Panc1 (cell line): ENCODE measurements around the gene BEGAIN. TPM values are rescaled to one million over a fixed set of nuclear protein-coding genes. Genes with fewer than 3 reads are reported as not detected.

Experiments used
- ATAC-seq: fragments of 200-7000 bp; cut with Tn5 transposase; 2 replicates; pipeline ENCODE4 v1.9.1; 2020; ENCODE audit warnings: mild to moderate bottlenecking, moderate library complexity
- BruUV-seq: library from RNA; stranded (reverse); fragments of 400-500 nt; replicated peaks from 2 replicates; lab custom pipeline; 2021; lab: Mats Ljungman, UMichigan
- CTCF ChIA-PET: fragments of 300-600 bp; sonication (Branson Sonifier 250); formaldehyde crosslinking; loops from one replicate; lab custom pipeline; 2022; ENCODE audit warnings: antibody characterized with exemption; lab: Charles Lee
- POLR2A ChIA-PET: fragments of 300-600 bp; sonication (Branson Sonifier 250); formaldehyde crosslinking; loops from one replicate; lab custom pipeline; 2022; ENCODE audit warnings: antibody characterized with exemption; lab: Charles Lee
- DNase-seq: peaks from one replicate; pipeline ENCODE4 v3.0.0-alpha.2; 2010; ENCODE audit warnings: low read depth, low spot score
- H3K27ac ChIP-seq: 2 replicates; pipeline ENCODE4 v1.5.1; 2011; ENCODE audit warnings: mild to moderate bottlenecking, low read length, inconsistent platforms
- H3K27me3 ChIP-seq: fragments of 200-500 bp; sonication (Bioruptor generic); 2 replicates; pipeline ENCODE4 v1.6.0; 2014; ENCODE audit warnings: low read length, inconsistent platforms; ENCODE audit not compliant: control insufficient read depth, insufficient read depth
- H3K36me3 ChIP-seq: fragments of 200-500 bp; sonication (Bioruptor generic); 2 replicates; pipeline ENCODE4 v1.5.1; 2014; ENCODE audit warnings: inconsistent platforms, mild to moderate bottlenecking, low read length, moderate library complexity; ENCODE audit not compliant: control insufficient read depth, insufficient read depth
- H3K4me1 ChIP-seq: 2 replicates; pipeline ENCODE4 v1.5.1; 2011; ENCODE audit warnings: inconsistent platforms, mild to moderate bottlenecking, low read length, moderate library complexity; ENCODE audit not compliant: control insufficient read depth, insufficient read depth
- H3K4me3 ChIP-seq, 2 experiments: 2 replicates each; pipeline ENCODE4 v1.5.1; 2011 to 2012; ENCODE audit warnings: low read depth in 2 of 2, low read length in 2 of 2, mild to moderate bottlenecking in 2 of 2, inconsistent platforms in 1 of 2, moderate library complexity in 1 of 2
- H3K9me3 ChIP-seq: fragments of 200-500 bp; sonication (Bioruptor generic); 2 replicates; pipeline ENCODE4 v1.5.1; 2014; ENCODE audit warnings: low read depth, mild to moderate bottlenecking, inconsistent platforms, low read length, moderate library complexity; ENCODE audit not compliant: control insufficient read depth, insufficient read depth
- POLR2AphosphoS5 ChIP-seq: IDR thresholded peaks from 2 replicates; pipeline ENCODE4 v1.6.1; 2012; ENCODE audit warnings: mild to moderate bottlenecking, low read depth, low read length, moderate library complexity
- SIN3A ChIP-seq: IDR thresholded peaks from 2 replicates; pipeline ENCODE4 v1.6.1; 2012; ENCODE audit warnings: low read depth, mild to moderate bottlenecking, low read length, moderate library complexity, borderline replicate concordance; ENCODE audit not compliant: insufficient read depth
- TCF7L2 ChIP-seq: IDR thresholded peaks from 2 replicates; pipeline ENCODE4 v1.6.1; 2011; ENCODE audit warnings: mild to moderate bottlenecking, low read depth, low read length, inconsistent platforms
- in situ Hi-C: cut with HindIII; loops from 2 replicates; pipeline ENCODE4 v1.10.0; 2016; ENCODE audit warnings: low sequenced_read_pairs, low pct_unique_long_range_greater_than_20kb
- intact Hi-C: fragments of 100-400 bp; cut with micrococcal nuclease; formaldehyde crosslinking; loops from one replicate; pipeline ENCODE4 v1.10.0; 2022; ENCODE audit not compliant: unreplicated experiment
- total RNA-seq: library from RNA; stranded (reverse); gene quantifications from one replicate; pipeline ENCODE4 v1.2.1, GENCODE V29; 2021; ENCODE audit not compliant: unreplicated experiment
- TF ChIP-seq, protein P1 (sequence below), 2 experiments: IDR thresholded peaks; 2 replicates each; pipeline ENCODE4 v1.6.1; 2011 to 2012; ENCODE audit warnings: low read depth in 2 of 2, control low read depth in 1 of 2, low read length in 1 of 2, mild to moderate bottlenecking in 1 of 2, moderate library complexity in 1 of 2; ENCODE audit not compliant: insufficient read depth in 1 of 2
- TF ChIP-seq, protein P2 (sequence below): fragments of 450-650 bp; IDR thresholded peaks from 2 replicates; pipeline ENCODE4 v1.5.1; 2017; ENCODE audit warnings: mild to moderate bottlenecking

The BEGAIN gene
- total RNA-seq, 1 experiment from 2014 or later: 26.5 TPM

DNA sequence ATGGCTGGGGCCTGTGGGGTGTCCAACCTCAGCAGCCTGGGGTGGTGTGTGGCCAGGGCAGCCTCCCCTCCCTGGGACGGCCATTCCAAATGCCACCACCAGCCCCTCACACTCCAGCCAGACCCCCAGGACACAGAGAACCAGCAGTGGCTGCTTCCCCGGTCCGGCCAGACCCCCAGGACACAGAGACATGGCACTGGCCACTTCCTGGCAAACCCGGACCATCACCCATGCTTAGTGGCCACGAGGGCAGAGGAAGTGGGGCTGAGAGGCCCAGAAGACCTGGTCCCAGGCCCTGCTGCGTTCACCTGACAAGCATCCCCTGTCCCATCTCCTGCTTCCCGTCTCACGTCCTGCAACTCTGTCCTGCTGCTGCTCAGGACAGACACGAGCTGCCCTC, 26.7 kb downstream of the BEGAIN start:
- no peak overlapping the region for H3K4me3 ChIP-seq
- H3K4me1 ChIP-seq: peaks cover 27% of the 10 kb centered on the region
- no peaks in the 10 kb centered on the region for H3K9me3 ChIP-seq
- H3K27ac ChIP-seq: no peak overlapping the region
- no peak for ATAC-seq
- DNase-seq: no peak
- no peaks in the 10 kb centered on the region for H3K36me3 ChIP-seq
- BruUV-seq: no TSS peak
- in situ Hi-C loops (no loop called here), intact Hi-C loops (no loop called here)
- ChIA-PET POLR2A (no interaction called here), CTCF (no interaction called here)
- H3K27me3 ChIP-seq: no peaks in the 10 kb centered on the region
- TF ChIP-seq, protein P1, sequence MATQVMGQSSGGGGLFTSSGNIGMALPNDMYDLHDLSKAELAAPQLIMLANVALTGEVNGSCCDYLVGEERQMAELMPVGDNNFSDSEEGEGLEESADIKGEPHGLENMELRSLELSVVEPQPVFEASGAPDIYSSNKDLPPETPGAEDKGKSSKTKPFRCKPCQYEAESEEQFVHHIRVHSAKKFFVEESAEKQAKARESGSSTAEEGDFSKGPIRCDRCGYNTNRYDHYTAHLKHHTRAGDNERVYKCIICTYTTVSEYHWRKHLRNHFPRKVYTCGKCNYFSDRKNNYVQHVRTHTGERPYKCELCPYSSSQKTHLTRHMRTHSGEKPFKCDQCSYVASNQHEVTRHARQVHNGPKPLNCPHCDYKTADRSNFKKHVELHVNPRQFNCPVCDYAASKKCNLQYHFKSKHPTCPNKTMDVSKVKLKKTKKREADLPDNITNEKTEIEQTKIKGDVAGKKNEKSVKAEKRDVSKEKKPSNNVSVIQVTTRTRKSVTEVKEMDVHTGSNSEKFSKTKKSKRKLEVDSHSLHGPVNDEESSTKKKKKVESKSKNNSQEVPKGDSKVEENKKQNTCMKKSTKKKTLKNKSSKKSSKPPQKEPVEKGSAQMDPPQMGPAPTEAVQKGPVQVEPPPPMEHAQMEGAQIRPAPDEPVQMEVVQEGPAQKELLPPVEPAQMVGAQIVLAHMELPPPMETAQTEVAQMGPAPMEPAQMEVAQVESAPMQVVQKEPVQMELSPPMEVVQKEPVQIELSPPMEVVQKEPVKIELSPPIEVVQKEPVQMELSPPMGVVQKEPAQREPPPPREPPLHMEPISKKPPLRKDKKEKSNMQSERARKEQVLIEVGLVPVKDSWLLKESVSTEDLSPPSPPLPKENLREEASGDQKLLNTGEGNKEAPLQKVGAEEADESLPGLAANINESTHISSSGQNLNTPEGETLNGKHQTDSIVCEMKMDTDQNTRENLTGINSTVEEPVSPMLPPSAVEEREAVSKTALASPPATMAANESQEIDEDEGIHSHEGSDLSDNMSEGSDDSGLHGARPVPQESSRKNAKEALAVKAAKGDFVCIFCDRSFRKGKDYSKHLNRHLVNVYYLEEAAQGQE (IDR thresholded peaks at IDR 0.05; ENCODE audit: insufficient read depth in 1 of 2, low read depth in 2 of 2, low read length in 1 of 2): no peak
- TF ChIP-seq POLR2AphosphoS5 (no peak), TCF7L2 (no peak), SIN3A (no peak)
- TF ChIP-seq, protein P2, sequence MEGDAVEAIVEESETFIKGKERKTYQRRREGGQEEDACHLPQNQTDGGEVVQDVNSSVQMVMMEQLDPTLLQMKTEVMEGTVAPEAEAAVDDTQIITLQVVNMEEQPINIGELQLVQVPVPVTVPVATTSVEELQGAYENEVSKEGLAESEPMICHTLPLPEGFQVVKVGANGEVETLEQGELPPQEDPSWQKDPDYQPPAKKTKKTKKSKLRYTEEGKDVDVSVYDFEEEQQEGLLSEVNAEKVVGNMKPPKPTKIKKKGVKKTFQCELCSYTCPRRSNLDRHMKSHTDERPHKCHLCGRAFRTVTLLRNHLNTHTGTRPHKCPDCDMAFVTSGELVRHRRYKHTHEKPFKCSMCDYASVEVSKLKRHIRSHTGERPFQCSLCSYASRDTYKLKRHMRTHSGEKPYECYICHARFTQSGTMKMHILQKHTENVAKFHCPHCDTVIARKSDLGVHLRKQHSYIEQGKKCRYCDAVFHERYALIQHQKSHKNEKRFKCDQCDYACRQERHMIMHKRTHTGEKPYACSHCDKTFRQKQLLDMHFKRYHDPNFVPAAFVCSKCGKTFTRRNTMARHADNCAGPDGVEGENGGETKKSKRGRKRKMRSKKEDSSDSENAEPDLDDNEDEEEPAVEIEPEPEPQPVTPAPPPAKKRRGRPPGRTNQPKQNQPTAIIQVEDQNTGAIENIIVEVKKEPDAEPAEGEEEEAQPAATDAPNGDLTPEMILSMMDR: no peak

DNA sequence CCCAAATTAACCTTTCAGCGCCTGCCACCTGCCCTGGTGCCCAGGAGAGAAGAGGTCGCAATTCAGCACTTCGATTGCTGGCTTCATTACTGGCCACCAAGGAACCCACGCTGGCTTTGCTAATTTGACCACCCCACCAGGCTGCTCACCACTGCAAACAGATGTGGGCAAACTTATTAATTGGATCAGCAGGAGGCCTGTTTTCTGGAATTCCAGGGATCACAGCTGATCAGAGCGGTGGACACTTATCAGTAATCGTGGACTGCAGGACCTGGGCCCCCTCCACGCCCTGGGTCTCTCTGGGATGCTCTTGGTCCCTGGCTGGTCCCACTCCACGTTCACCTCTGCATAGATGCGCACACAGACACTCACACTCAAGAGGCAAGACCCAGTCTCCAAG, 27.8 kb downstream of the BEGAIN start:
- ATAC-seq (no peak), DNase-seq (no peak)
- no TSS peak for BruUV-seq
- H3K27me3 ChIP-seq: no peaks in the 10 kb centered on the region
- no peaks in the 10 kb centered on the region for H3K36me3 ChIP-seq
- no peaks in the 10 kb centered on the region for H3K9me3 ChIP-seq
- in situ Hi-C loops (no loop called here), intact Hi-C loops (no loop called here)
- H3K4me1 ChIP-seq: peaks cover 33% of the 10 kb centered on the region
- H3K4me3 ChIP-seq: no peak overlapping the region
- ChIA-PET CTCF (no interaction called here), POLR2A (no interaction called here)
- TF ChIP-seq, protein P2: no peak
- TF ChIP-seq, protein P1 (IDR thresholded peaks at IDR 0.05; ENCODE audit: insufficient read depth in 1 of 2, low read depth in 2 of 2, low read length in 1 of 2): no peak
- TF ChIP-seq SIN3A (no peak), TCF7L2 (no peak)
- H3K27ac ChIP-seq: no peak overlapping the region
